Adrenal gland (tissue), 12 donors: ENCODE data around the gene SCYGR2. TPM values are rescaled to one million over a fixed set of nuclear protein-coding genes. Genes with fewer than 3 reads are reported as not detected.

Experiments used
- DNase-seq, 7 donors: peaks; one replicate each; pipeline ENCODE4 v3.0.0-alpha.2; 2019 to 2020
- H3K27ac ChIP-seq, 5 donors: fragments of 200-600 bp; sonication (generic) in 4 of 5; 1 replicate in 3 of 5; 2 replicates in 2 of 5; pipeline versions ENCODE4 v1.5.1 to v1.8.0; 2016 to 2020; ENCODE audit warnings: mild to moderate bottlenecking in 1 of 5
- H3K27me3 ChIP-seq: fragments of 200-600 bp; 2 replicates; pipeline ENCODE4 v1.8.0; 2021
- H3K36me3 ChIP-seq, 2 donors: fragments of 200-600 bp; replicated peaks in 1 of 2; 1 replicate in 1 of 2; 2 replicates in 1 of 2; pipeline versions ENCODE4 v1.5.1 to v1.8.0; 2018 to 2022
- H3K4me1 ChIP-seq, 2 donors: fragments of 200-600 bp; replicated peaks in 1 of 2; 1 replicate in 1 of 2; 2 replicates in 1 of 2; pipeline versions ENCODE4 v1.5.1 to v1.8.0; 2018 to 2021
- H3K4me3 ChIP-seq, 4 donors: fragments of 200-600 bp; sonication (generic) in 3 of 4; one replicate each; pipeline ENCODE4 v1.5.1; 2016 to 2018
- H3K9me3 ChIP-seq, 3 donors: fragments of 200-600 bp; sonication (generic) in 1 of 3; replicated peaks in 1 of 3; 1 replicate in 2 of 3; 2 replicates in 1 of 3; pipeline versions ENCODE4 v1.5.1 to v1.8.0; 2016 to 2021
- POLR2A ChIP-seq, 2 donors: fragments of 450-650 bp; IDR thresholded peaks; one replicate each; pipeline ENCODE4 v1.6.1; 2017; ENCODE audit warnings: antibody characterized with exemption in 2 of 2, mild to moderate bottlenecking in 2 of 2, moderate library complexity in 1 of 2
- WGBS, 4 donors: extraction: QIAGEN DNeasy Blood & Tissue Kit in 2 of 4; methylation state at CpG; one replicate each; pipeline versions ENCODE4 v1.1.5 to v1.1.7; 2013 to 2017; 5-methylcytosine and 5-hydroxymethylcytosine counted together
- intact Hi-C, 2 donors: fragments of 100-400 bp; cut with DNase I; formaldehyde crosslinking; loops; one replicate each; pipeline versions ENCODE4 v1.14.1 to v1.15.0; 2022 to 2023
- polyA plus RNA-seq, 3 donors: library from polyadenylated mRNA; stranded (reverse); fragments of 200-250 nt in 2 of 3; fragments of 350-450 nt in 1 of 3; fragmentation: Illumina TruSeq in 1 of 3; extraction: RNeasy Lipid Tissue Mini Kit (QIAGEN cat#74804) in 1 of 3; gene quantifications; one replicate each; pipeline ENCODE4 v1.2.3, GENCODE V29; 2013 to 2014
- total RNA-seq, 9 donors: library from RNA; depleted of rRNA in 4 of 9; stranded (reverse); fragments of >200 nt in 4 of 9; fragments of 120-200 nt in 1 of 9; fragmentation: NEBNext Ultra II Directional in 1 of 9; extraction: Animal tissue kit (Norgen Biotek cat#: 25700) in 1 of 9; gene quantifications; one replicate each; pipeline versions ENCODE4 v1.1.0 to v1.2.4, GENCODE V29; 2013 to 2023
- TF ChIP-seq, protein P1 (sequence below), 6 experiments: fragments of 450-650 bp in 4 of 6; fragments of 200-600 bp in 2 of 6; sonication (generic) in 1 of 6; IDR thresholded peaks; 1 replicate in 5 of 6; 2 replicates in 1 of 6; pipeline versions ENCODE4 v1.5.1 to v1.8.0; 2016 to 2021; ENCODE audit warnings: antibody characterized with exemption in 6 of 6, mild to moderate bottlenecking in 2 of 6, moderate library complexity in 1 of 6
- donor health status: healthy with polysubstance abuse.
- donor health status: Bipolar disorder and iron deficiency.
- donor health status: DM: yes; HTN: yes; CAD: no.
- donor health status: DM: no; HTN: no; CAD: no.
- donor health status: DM: no; HTN: no; CAD: no.
- donor health status: DM: yes; HTN: yes; CAD: no.

The SCYGR2 gene
- total and polyA plus RNA-seq, 12 donors: not detected

GRCh38 chr2:227614740-227615139 lies 16.0 kb downstream of the SCYGR2 start, which contains the start of gene SCYGR3:
Gene SCYGR3 (minus strand): TSS chr2:227614840. CDS start chr2:227614840, 0 bp downstream.
- no peaks in the 10 kb centered on the region for H3K27me3 ChIP-seq
- H3K9me3 ChIP-seq: no peaks in the 10 kb centered on the region
- no peak for DNase-seq
- TF ChIP-seq, protein P1, sequence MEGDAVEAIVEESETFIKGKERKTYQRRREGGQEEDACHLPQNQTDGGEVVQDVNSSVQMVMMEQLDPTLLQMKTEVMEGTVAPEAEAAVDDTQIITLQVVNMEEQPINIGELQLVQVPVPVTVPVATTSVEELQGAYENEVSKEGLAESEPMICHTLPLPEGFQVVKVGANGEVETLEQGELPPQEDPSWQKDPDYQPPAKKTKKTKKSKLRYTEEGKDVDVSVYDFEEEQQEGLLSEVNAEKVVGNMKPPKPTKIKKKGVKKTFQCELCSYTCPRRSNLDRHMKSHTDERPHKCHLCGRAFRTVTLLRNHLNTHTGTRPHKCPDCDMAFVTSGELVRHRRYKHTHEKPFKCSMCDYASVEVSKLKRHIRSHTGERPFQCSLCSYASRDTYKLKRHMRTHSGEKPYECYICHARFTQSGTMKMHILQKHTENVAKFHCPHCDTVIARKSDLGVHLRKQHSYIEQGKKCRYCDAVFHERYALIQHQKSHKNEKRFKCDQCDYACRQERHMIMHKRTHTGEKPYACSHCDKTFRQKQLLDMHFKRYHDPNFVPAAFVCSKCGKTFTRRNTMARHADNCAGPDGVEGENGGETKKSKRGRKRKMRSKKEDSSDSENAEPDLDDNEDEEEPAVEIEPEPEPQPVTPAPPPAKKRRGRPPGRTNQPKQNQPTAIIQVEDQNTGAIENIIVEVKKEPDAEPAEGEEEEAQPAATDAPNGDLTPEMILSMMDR (IDR thresholded peaks at IDR 0.05): no peak
- no peak for TF ChIP-seq POLR2A (IDR thresholded peaks at IDR 0.05)
- H3K27ac ChIP-seq: no peak within 1 kb of the TSS
- intact Hi-C loops: no loop called here
- H3K36me3 ChIP-seq: no peaks in the 10 kb centered on the region
- no peak within 1 kb of the TSS for H3K4me3 ChIP-seq
- WGBS, 4 donors: 88 to 100% (median 100%) methylated on average over 1 to 4 of the region's 4 CpGs
- no peaks in the 10 kb centered on the region for H3K4me1 ChIP-seq

- no peak overlapping the region for H3K27ac ChIP-seq
- 88 to 94% (median 91%) methylated on average over 4 of the region's 4 CpGs for WGBS, 4 donors
Observed at GRCh38 chr2:227615181-227615580, 16.5 kb downstream of the SCYGR2 start.

GRCh38 chr2:227615906-227616305 lies 17.2 kb downstream of the SCYGR2 start:
- H3K9me3 ChIP-seq: no peaks in the 10 kb centered on the region
- intact Hi-C loops: no loop called here
- H3K4me3 ChIP-seq: no peak overlapping the region
- H3K4me1 ChIP-seq: no peaks in the 10 kb centered on the region
- no peaks in the 10 kb centered on the region for H3K36me3 ChIP-seq
- no peak overlapping the region for H3K27ac ChIP-seq
- no peak for DNase-seq
- 68 to 76% (median 74%) methylated on average over 5 of the region's 5 CpGs for WGBS, 4 donors
- no peaks in the 10 kb centered on the region for H3K27me3 ChIP-seq
- no peak for TF ChIP-seq POLR2A (IDR thresholded peaks at IDR 0.05)
- TF ChIP-seq, protein P1 (IDR thresholded peaks at IDR 0.05): no peak

More at GRCh38 chr2:227615181-227615580, 16.5 kb downstream of the SCYGR2 start:
- H3K27me3 ChIP-seq: no peaks in the 10 kb centered on the region
- H3K4me3 ChIP-seq: no peak overlapping the region
- no peak for TF ChIP-seq POLR2A (IDR thresholded peaks at IDR 0.05)
- TF ChIP-seq, protein P1 (IDR thresholded peaks at IDR 0.05): no peak
- intact Hi-C loops: no loop called here
- DNase-seq: no peak
- H3K9me3 ChIP-seq: no peaks in the 10 kb centered on the region
- no peaks in the 10 kb centered on the region for H3K4me1 ChIP-seq
- no peaks in the 10 kb centered on the region for H3K36me3 ChIP-seq

DNA sequence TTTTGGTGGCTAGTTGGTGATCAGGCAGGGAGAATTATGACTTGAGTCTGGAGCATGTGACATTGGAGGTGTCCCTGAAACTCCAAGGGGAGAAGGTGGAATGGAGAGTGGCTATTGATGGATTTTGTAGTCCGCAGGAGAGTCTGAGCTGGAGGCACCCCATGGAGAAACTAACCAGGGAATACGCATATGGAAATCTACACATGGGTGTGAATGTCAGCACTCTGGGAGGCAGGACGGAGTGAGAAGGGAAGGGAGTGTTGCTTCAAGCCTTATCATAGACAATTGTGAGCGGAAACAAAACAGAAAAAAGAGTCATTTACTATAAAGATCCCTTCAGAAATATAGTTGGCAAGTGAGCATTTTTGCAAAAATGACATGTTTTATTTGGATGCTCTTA lies 17.9 kb downstream of the SCYGR2 start:
- Histone ChIP-seq H3K27ac (no peak overlapping the region), H3K9me3 (no peaks in the 10 kb centered on the region), H3K36me3 (no peaks in the 10 kb centered on the region), H3K4me1 (no peaks in the 10 kb centered on the region), H3K4me3 (no peak overlapping the region), H3K27me3 (no peaks in the 10 kb centered on the region)
- TF ChIP-seq, protein P1 (IDR thresholded peaks at IDR 0.05): no peak
- no peak for TF ChIP-seq POLR2A (IDR thresholded peaks at IDR 0.05)
- WGBS, 4 donors: 60 to 71% (median 62%) methylated on average over 4 of the region's 4 CpGs
- intact Hi-C loops: no loop called here
- no peak for DNase-seq
